Chondrocyte (in vitro differentiated cells): ENCODE results near the gene ECHS1. TPM values are rescaled to one million over a fixed set of nuclear protein-coding genes. Genes with fewer than 3 reads are reported as not detected.

Experiments
- DNase-seq: peaks from one replicate; pipeline ENCODE4 v3.0.0; 2021; ENCODE audit warnings: mixed read lengths, low spot score
- H3K27ac Mint-ChIP-seq: one replicate; pipeline ENCODE4 v1.8.0; 2021; ENCODE audit warnings: mild to moderate bottlenecking, moderate library complexity, mixed read lengths; ENCODE audit not compliant: unreplicated experiment
- H3K27me3 Mint-ChIP-seq: 2 replicates; pipeline ENCODE4 v1.8.0; 2021; ENCODE audit warnings: low read depth, mixed read lengths
- H3K36me3 Mint-ChIP-seq: 2 replicates; pipeline ENCODE4 v1.8.0; 2021; ENCODE audit warnings: low read depth, mixed read lengths
- H3K4me1 Mint-ChIP-seq: 2 replicates; pipeline ENCODE4 v1.8.0; 2021; ENCODE audit warnings: low read depth, mild to moderate bottlenecking, mixed read lengths
- H3K4me3 Mint-ChIP-seq: one replicate; pipeline ENCODE4 v1.8.0; 2021; ENCODE audit warnings: mild to moderate bottlenecking, moderate library complexity, mixed read lengths; ENCODE audit not compliant: unreplicated experiment
- H3K9me3 Mint-ChIP-seq: 2 replicates; pipeline ENCODE4 v1.8.0; 2021; ENCODE audit warnings: low read depth, mixed read lengths
- total RNA-seq: library from RNA; stranded (reverse); gene quantifications from 3 replicates; pipeline ENCODE4 v1.2.1, GENCODE V29; 2021
- TF ChIP-seq, protein P1 (sequence below): fragments of 200-600 bp; sonication (generic); IDR thresholded peaks from 2 replicates; pipeline ENCODE4 v1.5.0; 2021; ENCODE audit warnings: antibody characterized with exemption, mild to moderate bottlenecking, moderate library complexity

Gene ECHS1
- total RNA-seq, 1 donor from 2014 or later = 58.9 TPM

DNA sequence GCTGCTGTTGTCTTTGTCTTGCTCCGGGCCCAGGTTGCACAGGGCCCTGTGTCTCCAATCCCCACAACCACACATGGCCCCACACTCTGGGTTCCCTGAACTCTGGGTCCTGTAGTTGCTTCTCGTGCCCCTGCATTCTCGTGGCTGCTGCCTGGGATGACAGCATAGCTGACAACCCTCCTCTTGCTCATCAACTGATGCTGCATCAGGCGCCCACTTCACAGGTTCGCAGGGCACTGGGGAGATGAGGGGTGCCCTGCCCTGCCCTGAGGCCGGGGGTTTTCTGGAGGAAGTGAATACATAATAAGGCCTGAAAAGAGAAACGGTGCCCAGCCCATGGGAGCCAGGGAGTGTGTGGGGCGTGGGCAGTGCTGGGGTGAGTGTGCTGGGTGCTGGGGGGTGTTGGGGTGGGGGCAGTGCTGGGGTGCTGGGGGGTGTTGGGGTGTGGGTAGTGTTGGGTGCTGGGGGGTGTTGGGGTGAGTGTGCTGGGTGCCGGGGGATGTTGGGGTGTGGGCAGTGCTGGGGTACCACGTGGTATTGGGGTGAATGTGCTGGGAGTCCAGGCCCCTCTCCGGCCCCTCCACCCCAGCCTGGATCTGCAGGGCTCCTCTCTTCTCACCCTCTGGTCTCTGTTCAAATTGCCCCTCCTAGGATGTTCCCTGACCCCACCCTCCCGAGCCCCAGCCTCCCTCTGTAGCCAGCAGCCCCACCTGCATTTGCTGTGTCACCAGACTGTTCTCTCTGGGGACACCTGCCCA lies 18.8 kb upstream of the ECHS1 start:
- DNase-seq = no peak
- Mint-ChIP-seq H3K4me3 (no peak overlapping the region), H3K4me1 (peaks cover 18% of the 10 kb centered on the region), H3K9me3 (no peaks in the 10 kb centered on the region), H3K36me3 (peaks cover under 1% of the 10 kb centered on the region), H3K27me3 (no peaks in the 10 kb centered on the region), H3K27ac (no peak overlapping the region)
- TF ChIP-seq, protein P1, sequence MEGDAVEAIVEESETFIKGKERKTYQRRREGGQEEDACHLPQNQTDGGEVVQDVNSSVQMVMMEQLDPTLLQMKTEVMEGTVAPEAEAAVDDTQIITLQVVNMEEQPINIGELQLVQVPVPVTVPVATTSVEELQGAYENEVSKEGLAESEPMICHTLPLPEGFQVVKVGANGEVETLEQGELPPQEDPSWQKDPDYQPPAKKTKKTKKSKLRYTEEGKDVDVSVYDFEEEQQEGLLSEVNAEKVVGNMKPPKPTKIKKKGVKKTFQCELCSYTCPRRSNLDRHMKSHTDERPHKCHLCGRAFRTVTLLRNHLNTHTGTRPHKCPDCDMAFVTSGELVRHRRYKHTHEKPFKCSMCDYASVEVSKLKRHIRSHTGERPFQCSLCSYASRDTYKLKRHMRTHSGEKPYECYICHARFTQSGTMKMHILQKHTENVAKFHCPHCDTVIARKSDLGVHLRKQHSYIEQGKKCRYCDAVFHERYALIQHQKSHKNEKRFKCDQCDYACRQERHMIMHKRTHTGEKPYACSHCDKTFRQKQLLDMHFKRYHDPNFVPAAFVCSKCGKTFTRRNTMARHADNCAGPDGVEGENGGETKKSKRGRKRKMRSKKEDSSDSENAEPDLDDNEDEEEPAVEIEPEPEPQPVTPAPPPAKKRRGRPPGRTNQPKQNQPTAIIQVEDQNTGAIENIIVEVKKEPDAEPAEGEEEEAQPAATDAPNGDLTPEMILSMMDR = no peak

DNA sequence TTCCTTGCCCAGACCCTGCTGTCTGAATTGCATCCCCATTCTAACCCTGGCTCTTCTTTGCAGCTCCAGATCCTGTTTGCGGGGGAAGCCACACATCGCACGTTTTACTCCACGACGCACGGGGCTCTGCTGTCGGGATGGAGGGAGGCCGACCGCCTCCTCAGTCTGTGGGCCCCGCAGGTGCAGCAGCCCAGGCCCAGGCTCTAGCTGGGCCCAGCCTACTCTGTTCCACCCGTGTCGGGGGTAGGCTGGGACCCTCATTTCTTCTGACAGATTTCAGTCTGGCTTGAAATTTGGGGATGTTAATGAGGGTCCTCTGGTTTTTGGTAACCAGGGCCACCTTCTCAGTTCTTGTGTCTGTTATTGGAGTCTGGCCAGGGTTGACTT lies 18.1 kb upstream of the ECHS1 start:
- TF ChIP-seq, protein P1 = no peak
- peaks cover under 1% of the 10 kb centered on the region for H3K36me3 Mint-ChIP-seq
- no peaks in the 10 kb centered on the region for H3K9me3 Mint-ChIP-seq
- peaks cover 18% of the 10 kb centered on the region for H3K4me1 Mint-ChIP-seq
- no peak overlapping the region for H3K27ac Mint-ChIP-seq
- no peak overlapping the region for H3K4me3 Mint-ChIP-seq
- no peaks in the 10 kb centered on the region for H3K27me3 Mint-ChIP-seq
- no peak for DNase-seq

DNA sequence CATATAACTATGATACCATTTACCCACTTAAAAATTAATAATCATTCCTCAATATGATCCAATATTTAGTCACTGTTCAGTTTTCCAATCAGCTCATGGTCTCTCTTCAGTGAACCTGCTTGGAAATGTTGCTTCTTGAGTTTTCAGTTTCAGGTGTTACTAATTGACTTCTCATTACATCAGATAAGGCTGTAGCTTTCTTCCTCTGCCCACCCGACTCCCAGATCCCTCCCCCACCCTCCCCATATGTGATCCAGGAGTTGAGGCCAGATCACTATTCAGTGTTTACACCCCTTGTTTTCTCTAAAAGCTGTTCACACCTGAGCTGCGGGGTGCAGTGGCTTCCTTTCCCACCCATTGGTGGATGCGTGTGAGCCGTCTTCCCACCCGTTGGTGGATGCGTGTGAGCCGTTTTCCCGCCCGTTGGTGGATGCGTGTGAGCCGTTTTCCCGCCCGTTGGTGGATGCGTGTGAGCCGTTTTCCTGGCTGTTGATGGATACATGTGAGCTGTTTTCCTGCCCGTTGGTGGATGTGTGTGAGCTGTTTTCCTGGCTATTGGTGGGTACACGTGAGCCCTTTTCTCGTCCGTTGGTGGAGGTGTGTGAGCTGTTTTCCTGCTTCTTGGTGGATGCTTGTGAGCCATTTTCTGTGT lies 17.6 kb upstream of the ECHS1 start:
- no peaks in the 10 kb centered on the region for H3K9me3 Mint-ChIP-seq
- H3K27me3 Mint-ChIP-seq = no peaks in the 10 kb centered on the region
- H3K4me1 Mint-ChIP-seq = peaks cover 16% of the 10 kb centered on the region
- H3K27ac Mint-ChIP-seq = no peak overlapping the region
- DNase-seq = no peak
- peaks cover 2% of the 10 kb centered on the region for H3K36me3 Mint-ChIP-seq
- TF ChIP-seq, protein P1 = no peak
- H3K4me3 Mint-ChIP-seq = no peak overlapping the region

DNA sequence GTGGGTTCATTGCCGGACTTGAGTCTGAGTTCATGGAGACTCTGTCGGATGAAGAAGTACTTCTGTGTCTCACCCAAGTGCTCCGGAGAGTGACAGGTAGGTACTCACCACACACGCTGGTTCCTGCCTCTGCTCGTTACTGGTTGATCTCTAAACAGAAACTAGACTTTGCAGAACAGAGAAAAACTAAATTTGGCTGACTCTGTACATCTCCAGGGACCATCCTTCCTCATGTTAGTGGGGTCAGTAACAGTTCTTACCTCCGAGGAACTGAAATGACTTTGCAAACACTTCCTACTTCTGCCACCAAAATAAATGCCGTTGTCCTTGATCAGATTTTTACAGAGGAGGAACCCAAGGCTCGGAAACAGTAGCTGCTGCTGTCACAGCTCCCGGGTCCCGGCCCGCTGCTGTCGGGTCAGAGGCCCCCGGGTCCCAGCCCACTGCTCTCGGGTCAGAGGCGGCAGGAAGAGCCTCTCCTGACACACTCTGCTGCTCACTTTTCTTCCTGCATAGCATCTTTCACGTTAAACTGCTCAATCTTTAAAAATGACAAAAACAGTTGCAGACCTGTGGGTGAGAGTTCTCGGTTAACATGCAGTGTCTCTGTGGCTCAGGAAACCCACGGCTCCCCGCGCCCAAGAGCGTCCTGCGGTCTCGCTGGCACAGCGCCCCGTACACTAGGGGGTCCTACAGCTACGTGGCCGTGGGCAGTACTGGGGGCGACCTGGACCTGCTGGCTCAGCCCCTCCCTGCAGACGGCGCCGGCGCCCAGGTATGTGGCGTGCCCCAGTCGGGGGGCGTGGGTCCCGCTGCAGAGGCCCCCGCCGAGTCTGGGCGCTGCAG lies 16.0 kb upstream of the ECHS1 start:
- H3K27ac Mint-ChIP-seq = no peak overlapping the region
- no peak overlapping the region for H3K4me3 Mint-ChIP-seq
- TF ChIP-seq, protein P1 = no peak
- no peaks in the 10 kb centered on the region for H3K27me3 Mint-ChIP-seq
- no peaks in the 10 kb centered on the region for H3K9me3 Mint-ChIP-seq
- peak; percentile 90 for DNase-seq
- peaks cover 5% of the 10 kb centered on the region for H3K4me1 Mint-ChIP-seq
- peaks cover 7% of the 10 kb centered on the region for H3K36me3 Mint-ChIP-seq
